Loucy (cell line): Measurements from ENCODE around the gene LEP.

Experiments
- H2AFZ ChIP-seq: fragments of 200-600 bp; sonication (generic); 2 replicates; pipeline ENCODE4 v1.6.0; 2016; ENCODE audit warnings: antibody characterized with exemption, mild to moderate bottlenecking, low read length, moderate library complexity
- H3F3A ChIP-seq: fragments of 200-600 bp; 2 replicates; pipeline ENCODE4 v1.6.0; 2016; ENCODE audit warnings: antibody characterized with exemption, low read depth, mild to moderate bottlenecking
- H3K27me3 ChIP-seq: fragments of 200-600 bp; sonication (generic); 2 replicates; pipeline ENCODE4 v1.6.1; 2014; ENCODE audit warnings: low read length, mild to moderate bottlenecking; ENCODE audit not compliant: insufficient read depth, poor library complexity, severe bottlenecking
- H3K36me3 ChIP-seq: fragments of 200-600 bp; sonication (generic); 2 replicates; pipeline ENCODE4 v1.6.1; 2016; ENCODE audit warnings: low read length; ENCODE audit not compliant: insufficient read depth
- H3K4me1 ChIP-seq: fragments of 200-600 bp; sonication (generic); 2 replicates; pipeline ENCODE4 v1.5.1; 2014; ENCODE audit warnings: low read length, mild to moderate bottlenecking; ENCODE audit not compliant: insufficient read depth, poor library complexity, severe bottlenecking
- H3K4me2 ChIP-seq: fragments of 200-600 bp; sonication (generic); 2 replicates; pipeline ENCODE4 v1.6.0; 2014; ENCODE audit warnings: antibody characterized with exemption, low read length, low read depth, mild to moderate bottlenecking; ENCODE audit not compliant: poor library complexity, severe bottlenecking
- H3K4me3 ChIP-seq: fragments of 200-600 bp; sonication (generic); 2 replicates; pipeline ENCODE4 v1.5.1; 2014; ENCODE audit warnings: low read length, mild to moderate bottlenecking, mixed read lengths; ENCODE audit not compliant: poor library complexity, severe bottlenecking
- H3K79me2 ChIP-seq: fragments of 200-600 bp; sonication (generic); 2 replicates; pipeline ENCODE4 v1.6.1; 2014; ENCODE audit warnings: low read length; ENCODE audit not compliant: insufficient read depth
- H3K9ac ChIP-seq: fragments of 200-600 bp; sonication (generic); 2 replicates; pipeline ENCODE4 v1.6.0; 2014; ENCODE audit warnings: mild to moderate bottlenecking, low read depth, low read length, moderate library complexity; ENCODE audit not compliant: poor library complexity, severe bottlenecking
- H3K9me2 ChIP-seq: fragments of 200-600 bp; sonication (generic); replicated peaks from 2 replicates; pipeline ENCODE4 v1.6.1; 2016; ENCODE audit warnings: low read depth, low read length, mixed read lengths
- H3K9me3 ChIP-seq: fragments of 200-600 bp; sonication (generic); 2 replicates; pipeline ENCODE4 v1.6.1; 2014; ENCODE audit warnings: mild to moderate bottlenecking, antibody characterized with exemption, low read length, low read depth; ENCODE audit not compliant: insufficient read depth
- H4K20me1 ChIP-seq: fragments of 200-600 bp; sonication (generic); 2 replicates; pipeline ENCODE4 v1.6.0; 2014; ENCODE audit warnings: antibody characterized with exemption, low read length, mild to moderate bottlenecking; ENCODE audit not compliant: insufficient read depth, poor library complexity, severe bottlenecking
- CTCF ChIP-seq: fragments of 200-600 bp; sonication (generic); conservative IDR thresholded peaks from 2 replicates; pipeline ENCODE4 v1.5.1; 2014; ENCODE audit warnings: mild to moderate bottlenecking, antibody characterized with exemption, low read length
- EZH2phosphoT487 ChIP-seq: fragments of 200-600 bp; IDR thresholded peaks from 2 replicates; pipeline ENCODE4 v1.6.1; 2018; ENCODE audit warnings: antibody characterized with exemption, mild to moderate bottlenecking, moderate library complexity, borderline replicate concordance

The LEP gene

GRCh38 chr7:128244861-128245260 is 3.8 kb downstream of the LEP start:
- Histone ChIP-seq H3K79me2 (no peaks in the 10 kb centered on the region), H3K4me2 (no peak overlapping the region), H3K27me3 (no peaks in the 10 kb centered on the region), H4K20me1 (no peaks in the 10 kb centered on the region), H3K9ac (no peak overlapping the region), H2AFZ (no peak overlapping the region; the same call in 1 of the 2 replicates), H3K36me3 (no peaks in the 10 kb centered on the region), H3K9me2 (no peaks in the 10 kb centered on the region), H3K4me1 (no peaks in the 10 kb centered on the region), H3K4me3 (no peak overlapping the region), H3K9me3 (no peaks in the 10 kb centered on the region; the same call in 1 of the 2 replicates), H3F3A (no peaks in the 10 kb centered on the region)
- no peak for TF ChIP-seq CTCF
- TF ChIP-seq EZH2phosphoT487 = no peak

- no peaks in the 10 kb centered on the region for H4K20me1 ChIP-seq
- H3K4me3 ChIP-seq = no peak overlapping the region
- no peak overlapping the region for H2AFZ ChIP-seq
- H3K9me2 ChIP-seq = no peaks in the 10 kb centered on the region
- no peaks in the 10 kb centered on the region for H3K79me2 ChIP-seq
- no peak overlapping the region for H3K4me2 ChIP-seq
- no peak for TF ChIP-seq EZH2phosphoT487
- no peak for TF ChIP-seq CTCF
- H3K9ac ChIP-seq = no peak overlapping the region
- H3K4me1 ChIP-seq = no peaks in the 10 kb centered on the region
- H3K36me3 ChIP-seq = no peaks in the 10 kb centered on the region
- H3K9me3 ChIP-seq = no peaks in the 10 kb centered on the region
- no peaks in the 10 kb centered on the region for H3F3A ChIP-seq
- H3K27me3 ChIP-seq = no peaks in the 10 kb centered on the region
Measured at GRCh38 chr7:128247108-128247507, 6.0 kb downstream of the LEP start.

DNA sequence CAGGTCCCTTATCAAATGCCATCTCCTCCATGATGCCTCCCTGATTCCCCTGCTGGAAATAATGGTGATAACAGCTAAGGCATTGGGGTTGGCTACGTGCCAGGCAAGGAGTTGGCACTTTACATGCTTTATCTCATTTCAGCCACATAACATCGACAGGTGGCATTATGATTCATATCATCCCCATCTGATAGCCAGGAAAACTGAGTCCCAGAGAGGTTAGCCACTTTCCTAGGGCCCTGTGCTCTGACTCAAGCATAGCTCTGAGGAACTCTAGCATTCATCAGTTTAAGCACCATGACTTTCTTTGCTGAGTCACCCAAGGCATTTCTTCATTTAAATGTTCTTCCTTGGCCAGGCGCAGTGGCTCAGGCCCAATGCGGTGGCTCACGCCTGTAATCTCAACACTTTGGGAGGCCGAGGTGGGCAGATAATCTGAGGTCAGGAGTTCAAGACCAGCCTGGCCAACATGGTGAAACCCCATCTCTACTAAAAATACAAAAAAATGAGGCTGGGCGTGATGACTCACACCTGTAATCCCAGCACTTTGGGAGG is 6.6 kb downstream of the LEP start:
- H3K4me1 ChIP-seq = no peaks in the 10 kb centered on the region
- no peak overlapping the region for H3K4me2 ChIP-seq
- H3K9me2 ChIP-seq = no peaks in the 10 kb centered on the region
- H3K9me3 ChIP-seq = no peaks in the 10 kb centered on the region
- H3K4me3 ChIP-seq = no peak overlapping the region
- no peaks in the 10 kb centered on the region for H3K79me2 ChIP-seq
- H3K9ac ChIP-seq = no peak overlapping the region
- no peaks in the 10 kb centered on the region for H3F3A ChIP-seq
- TF ChIP-seq EZH2phosphoT487 = no peak
- TF ChIP-seq CTCF = no peak
- H4K20me1 ChIP-seq = no peaks in the 10 kb centered on the region
- H2AFZ ChIP-seq = no peak overlapping the region
- H3K27me3 ChIP-seq = no peaks in the 10 kb centered on the region
- H3K36me3 ChIP-seq = no peaks in the 10 kb centered on the region
